Dedifferentiated amniotic fluid mesenchymal stem cell (primary cell): ENCODE results near the gene GTF3C6.
"Not testable (repeated sequence)": the region's sequence is repeated elsewhere in the genome, so short reads cannot be mapped to it uniquely, and the experiment has no call there.

ENCODE experiments used
- DNase-seq: peaks from one replicate; pipeline ENCODE4 v3.0.0-alpha.2; 2016; ENCODE audit errors: extremely low spot score

GTF3C6 gene

DNA sequence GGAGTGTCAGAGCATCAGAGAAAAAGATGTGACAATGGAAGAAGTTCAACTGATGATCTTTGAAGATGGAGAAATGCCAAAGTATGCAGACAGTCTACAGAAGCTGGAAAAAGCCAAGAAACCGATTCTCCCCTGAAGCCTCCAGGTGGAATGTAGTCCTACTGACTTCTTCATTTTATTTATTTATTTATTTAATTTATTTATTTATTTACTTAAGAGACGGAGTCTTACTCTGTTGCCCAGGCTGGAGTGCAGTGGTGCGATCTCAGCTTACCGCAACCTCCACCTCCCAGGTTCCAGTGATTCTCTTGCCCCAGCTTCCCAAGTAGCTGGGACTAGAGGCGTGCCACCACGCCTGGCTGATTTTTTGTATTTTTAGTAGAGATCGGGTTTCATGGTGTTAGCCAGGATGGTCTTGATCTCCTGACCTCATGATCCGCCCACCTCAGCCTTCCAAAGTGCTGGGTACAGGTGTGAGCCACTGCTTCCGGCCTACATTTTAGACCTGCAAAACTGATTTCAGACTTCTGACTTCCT is 21.1 kb downstream of the GTF3C6 start:
- no peak for DNase-seq

- DNase-seq: no peak
Observed at GRCh38 chr6:110980227-110980626, 21.7 kb downstream of the GTF3C6 start.

DNA sequence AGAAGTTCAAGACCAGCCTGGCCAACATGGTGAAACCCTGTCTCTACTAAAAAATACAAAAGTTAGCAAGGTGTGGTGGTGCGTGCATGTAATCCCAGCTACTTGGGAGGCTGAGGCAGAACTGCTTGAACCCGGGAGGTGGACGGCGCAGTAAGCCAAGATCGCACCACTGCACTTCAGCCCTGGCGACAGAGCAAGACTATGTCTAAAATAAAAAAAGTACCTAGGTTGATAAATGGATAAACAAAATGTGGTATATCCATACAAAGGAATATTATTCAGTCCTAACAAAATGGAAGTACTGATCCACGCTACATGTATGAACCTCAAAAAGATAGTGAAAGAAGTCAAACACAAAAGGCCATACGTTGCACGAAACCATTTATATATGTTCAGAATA is 22.1 kb downstream of the GTF3C6 start:
- no peak for DNase-seq

GRCh38 chr6:110981202-110981600 is 22.7 kb downstream of the GTF3C6 start:
- no peak for DNase-seq

GRCh38 chr6:110990840-110991576 is 32.5 kb downstream of the GTF3C6 start:
- no peak for DNase-seq

DNA sequence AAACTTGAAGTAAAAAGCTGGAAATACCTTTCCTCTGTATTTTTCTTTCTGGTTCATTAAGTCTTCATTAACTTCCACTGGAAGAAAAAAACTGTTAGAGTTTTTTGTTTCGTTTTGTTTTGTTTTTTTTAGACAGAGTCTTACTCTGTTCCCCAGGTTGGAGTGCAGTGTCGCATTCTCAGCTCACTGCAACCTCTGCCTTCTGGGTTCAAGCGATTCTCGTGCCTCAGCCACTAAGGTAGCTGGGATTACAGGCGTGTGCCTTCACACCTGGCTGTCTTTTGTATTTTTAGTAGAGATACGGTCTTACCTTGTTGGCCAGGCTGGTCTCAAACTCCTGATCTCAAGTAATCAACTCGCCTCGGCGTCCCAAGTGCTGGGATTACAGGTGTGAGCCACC is 38.2 kb downstream of the GTF3C6 start:
- no peak for DNase-seq

GRCh38 chr6:110999634-111000270 is 41.2 kb downstream of the GTF3C6 start:
- peak; percentile 26 for DNase-seq

DNA sequence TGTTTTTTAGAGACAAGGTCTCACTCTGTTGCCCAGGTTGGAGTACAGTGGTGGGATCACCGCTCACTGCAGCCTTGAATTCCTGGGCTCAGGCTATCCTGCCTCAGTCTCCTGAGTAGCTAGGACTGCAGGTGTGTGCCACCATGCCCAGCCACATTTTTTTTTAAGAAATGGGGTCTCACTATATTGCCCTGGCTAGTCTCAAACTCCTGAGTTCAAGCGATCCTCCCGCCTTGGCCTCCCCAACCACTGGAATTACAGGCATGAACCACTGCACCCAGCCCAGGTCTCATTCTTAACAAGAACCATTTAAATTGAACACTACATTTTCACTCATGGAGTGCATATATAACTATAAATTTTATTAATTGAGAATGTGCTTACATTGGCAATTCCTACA is 43.8 kb downstream of the GTF3C6 start:
- DNase-seq: no peak

- DNase-seq: peak; percentile 51
Observed at GRCh38 chr6:111011360-111012142, 53.0 kb downstream of the GTF3C6 start.

- no peak for DNase-seq
Observed at GRCh38 chr6:111012143-111012452, 53.6 kb downstream of the GTF3C6 start.

DNA sequence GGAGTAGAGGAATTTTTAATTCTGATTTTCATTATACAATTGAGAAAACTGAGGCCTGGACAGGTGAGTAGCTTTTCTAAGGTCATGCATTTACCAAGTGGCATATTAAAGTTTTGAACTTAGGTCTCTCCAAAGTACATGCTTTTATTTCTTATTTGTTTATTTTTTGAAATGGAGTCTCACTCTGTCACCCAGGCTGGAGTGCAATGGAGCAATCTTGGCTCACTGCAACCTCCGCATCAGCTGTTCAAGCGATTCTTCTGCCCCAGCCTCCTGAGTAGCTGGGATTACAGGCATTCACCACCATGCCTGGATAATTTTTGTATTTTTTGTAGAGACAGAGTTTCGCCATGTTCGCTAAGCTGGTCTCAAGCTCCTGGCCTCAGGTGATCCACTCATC is 54.0 kb downstream of the GTF3C6 start:
- DNase-seq: not testable (repeated sequence)

DNA sequence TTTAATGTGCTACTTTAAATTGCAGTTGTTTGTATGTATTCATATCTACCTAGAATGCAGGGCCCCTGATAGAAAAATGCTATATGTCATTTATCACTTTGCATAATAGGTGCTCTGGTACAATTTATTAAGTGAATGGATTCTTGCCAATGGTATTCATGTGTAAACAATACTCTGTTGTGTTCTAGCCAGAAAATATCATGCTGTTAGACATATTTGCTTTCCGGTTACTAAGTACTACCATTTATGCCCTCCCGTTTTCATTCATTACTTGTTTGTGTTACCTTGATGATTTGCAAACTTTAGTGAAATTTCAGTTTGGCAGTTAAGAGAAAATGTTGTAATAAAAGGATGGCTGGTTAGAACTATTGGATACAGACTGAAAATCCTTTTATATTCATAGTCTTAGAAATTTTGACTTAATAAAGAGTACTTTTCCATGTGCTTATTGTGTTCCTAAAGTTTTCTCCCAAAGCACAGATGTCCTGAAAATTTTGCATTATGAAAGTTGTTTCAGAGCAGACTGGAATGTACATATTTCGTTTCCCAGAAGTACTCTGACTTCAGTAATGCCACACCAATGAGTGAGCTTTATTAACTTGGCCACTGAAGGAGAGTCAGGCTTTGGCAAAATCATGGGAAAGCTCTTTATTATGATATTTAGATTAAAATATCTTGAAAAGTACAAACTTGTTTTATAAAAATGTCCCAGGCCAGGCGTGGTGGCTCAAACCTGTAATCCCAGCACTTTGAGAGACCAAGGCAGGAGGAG is 54.8 kb downstream of the GTF3C6 start:
- DNase-seq: peak; percentile 30

DNA sequence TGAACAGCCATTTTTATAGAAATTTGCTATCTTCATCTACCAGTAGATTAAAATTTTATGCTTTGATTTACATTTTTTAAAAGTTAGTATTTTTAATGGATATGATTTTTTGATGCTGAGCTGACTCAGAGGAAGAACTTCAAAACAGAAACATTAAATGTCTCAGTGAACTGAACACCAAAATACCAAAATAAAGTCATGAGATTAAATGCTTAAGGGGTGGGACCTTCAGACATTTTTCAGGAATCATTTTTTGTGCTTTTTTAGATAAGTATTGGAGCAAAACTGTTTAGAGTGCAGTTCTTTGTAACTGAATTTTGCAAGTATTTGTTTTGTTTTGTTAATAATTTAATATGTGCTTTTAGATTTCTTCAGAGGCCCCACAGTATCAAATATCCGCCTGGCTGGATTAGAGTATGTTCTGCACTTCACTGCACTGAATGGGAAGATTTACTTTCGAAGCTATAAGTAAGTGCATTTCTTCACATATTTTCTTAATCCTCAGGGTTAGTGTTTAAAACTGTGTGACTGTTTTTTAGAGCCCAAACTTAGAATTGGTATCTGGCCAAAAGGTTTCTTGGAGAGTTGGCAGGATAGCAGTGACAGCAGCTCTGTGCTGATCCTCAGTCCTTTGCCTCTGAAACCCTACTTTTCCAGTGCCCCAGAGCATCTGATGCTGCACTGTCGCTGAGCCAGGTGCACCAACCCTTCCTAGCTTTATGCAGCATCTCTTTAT is 57.1 kb downstream of the GTF3C6 start:
- DNase-seq: peak; percentile 65

- not testable (repeated sequence) for DNase-seq
Observed at GRCh38 chr6:111017241-111017640, 58.7 kb downstream of the GTF3C6 start.
